Kidney (tissue), 14 donors: ENCODE data around the gene GRIK1. TPM values are rescaled to one million over a fixed set of nuclear protein-coding genes. Genes with fewer than 3 reads are reported as not detected.

Experiments used
- DNase-seq, 5 donors: peaks; one replicate each; pipeline ENCODE4 v3.0.0-alpha.2; 2013 to 2020
- FAIRE-seq: peaks from 2 replicates; lab custom pipeline; 2012; peaks lifted over from hg19 to GRCh38; lab: Jason Lieb, UNC
- H3K27ac ChIP-seq, 2 donors: one replicate each; pipeline ENCODE4 v1.7.0; 2013; ENCODE audit warnings: low read depth in 2 of 2, low read length in 2 of 2, inconsistent platforms in 1 of 2
- H3K27me3 ChIP-seq: one replicate; pipeline ENCODE4 v1.7.1; 2013; ENCODE audit warnings: low read length, inconsistent platforms; ENCODE audit not compliant: control insufficient read depth, insufficient read depth
- H3K36me3 ChIP-seq, 3 donors: one replicate each; pipeline versions ENCODE4 v1.7.0 to v1.7.1; 2013; ENCODE audit warnings: low read length in 3 of 3, control low read depth in 1 of 3, inconsistent platforms in 1 of 3; ENCODE audit not compliant: insufficient read depth in 3 of 3, control insufficient read depth in 2 of 3
- H3K4me1 ChIP-seq, 3 donors: one replicate each; pipeline versions ENCODE4 v1.7.0 to v1.7.1; 2013; ENCODE audit warnings: low read length in 3 of 3, inconsistent platforms in 1 of 3, low read depth in 1 of 3; ENCODE audit not compliant: control insufficient read depth in 2 of 3, insufficient read depth in 2 of 3
- H3K4me3 ChIP-seq, 3 donors: one replicate each; pipeline versions ENCODE4 v1.7.0 to v1.8.1; 2013; ENCODE audit warnings: low read length in 3 of 3, control low read depth in 1 of 3, inconsistent platforms in 1 of 3
- H3K9ac ChIP-seq, 3 donors: one replicate each; pipeline versions ENCODE4 v1.7.0 to v1.7.1; 2013; ENCODE audit warnings: low read length in 3 of 3, control low read depth in 1 of 3, inconsistent platforms in 1 of 3
- H3K9me3 ChIP-seq, 3 donors: one replicate each; pipeline versions ENCODE4 v1.7.0 to v1.7.1; 2013; ENCODE audit warnings: low read length in 3 of 3, control low read depth in 1 of 3, inconsistent platforms in 1 of 3; ENCODE audit not compliant: control insufficient read depth in 2 of 3, insufficient read depth in 1 of 3
- CTCF ChIP-seq: IDR thresholded peaks from 3 replicates; pipeline ENCODE4 v1.5.1; 2012; ENCODE audit warnings: mild to moderate bottlenecking, moderate library complexity, borderline replicate concordance; ENCODE audit not compliant: insufficient read depth; ENCODE audit errors: extremely low read depth
- intact Hi-C: fragments of 100-400 bp; cut with DNase I; formaldehyde crosslinking; loops from one replicate; pipeline ENCODE4 v1.11.1; 2022
- polyA plus RNA-seq: library from polyadenylated mRNA; stranded (reverse); fragments of 350-450 nt; fragmentation: Illumina TruSeq; extraction: RNeasy Lipid Tissue Mini Kit (QIAGEN cat#74804); gene quantifications from one replicate; pipeline ENCODE4 v1.2.3, GENCODE V29; 2014; ENCODE audit warnings: low read depth, low replicate concordance; ENCODE audit not compliant: insufficient read depth
- total RNA-seq: library from RNA; stranded (reverse); fragmentation: NEBNext Ultra II Directional; extraction: Animal tissue kit (Norgen Biotek cat#: 25700); gene quantifications from one replicate; pipeline ENCODE4 v1.2.1, GENCODE V29; 2021
- donor health status: control.
- donor health status: control.
- donor health status: control.
- donor health status: control.
- donor health status: control.
- donor health status: DM: yes; HTN: yes; CAD: no.
- donor health status: Normal renal cell carcinoma (clear cell type).

The GRIK1 gene
- total and polyA plus RNA-seq, 2 donors from 2014 or later, result not detected

DNA sequence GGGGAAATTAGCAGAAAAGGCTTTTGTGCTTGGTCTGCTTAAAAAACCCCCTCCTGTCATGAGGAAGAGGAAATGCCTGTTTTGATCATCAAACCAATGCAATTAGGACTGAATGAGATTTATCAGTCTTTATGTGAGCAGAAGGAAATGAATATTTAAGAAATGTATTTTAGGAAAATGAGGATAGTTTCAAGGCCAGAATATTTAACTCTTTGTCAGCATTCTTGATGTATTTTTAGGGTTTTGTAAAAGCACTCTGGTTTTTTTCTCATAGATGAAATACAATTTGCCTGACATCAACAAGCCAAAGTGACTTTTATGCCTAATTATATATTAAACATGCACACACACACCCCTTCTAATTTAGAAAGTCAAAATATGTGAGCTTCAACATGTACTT, 213.8 kb downstream of the GRIK1 start:
- DNase-seq (no peak), FAIRE-seq (no peak)
- Histone ChIP-seq H3K27me3 (no peaks in the 10 kb centered on the region), H3K4me1 (no peaks in the 10 kb centered on the region), H3K4me3 (no peak overlapping the region), H3K9ac (no peak overlapping the region), H3K27ac (no peak overlapping the region), H3K9me3 (peaks cover 0 to 2% (median 0%) of the 10 kb centered on the region in 3 donors), H3K36me3 (no peaks in the 10 kb centered on the region)
- no peak for TF ChIP-seq CTCF
- intact Hi-C loops, result no loop called here

- TF ChIP-seq CTCF, result no peak
- no peaks in the 10 kb centered on the region for H3K36me3 ChIP-seq
- no peaks in the 10 kb centered on the region for H3K27me3 ChIP-seq
- no peaks in the 10 kb centered on the region for H3K4me1 ChIP-seq
- no peak overlapping the region for H3K9ac ChIP-seq
- no peak overlapping the region for H3K4me3 ChIP-seq
- no peak for DNase-seq
- H3K27ac ChIP-seq, result no peak overlapping the region
- intact Hi-C loops, result no loop called here
- no peaks in the 10 kb centered on the region for H3K9me3 ChIP-seq
- no peak for FAIRE-seq
Measured at GRCh38 chr21:29725025-29725736, 214.6 kb downstream of the GRIK1 start.

DNA sequence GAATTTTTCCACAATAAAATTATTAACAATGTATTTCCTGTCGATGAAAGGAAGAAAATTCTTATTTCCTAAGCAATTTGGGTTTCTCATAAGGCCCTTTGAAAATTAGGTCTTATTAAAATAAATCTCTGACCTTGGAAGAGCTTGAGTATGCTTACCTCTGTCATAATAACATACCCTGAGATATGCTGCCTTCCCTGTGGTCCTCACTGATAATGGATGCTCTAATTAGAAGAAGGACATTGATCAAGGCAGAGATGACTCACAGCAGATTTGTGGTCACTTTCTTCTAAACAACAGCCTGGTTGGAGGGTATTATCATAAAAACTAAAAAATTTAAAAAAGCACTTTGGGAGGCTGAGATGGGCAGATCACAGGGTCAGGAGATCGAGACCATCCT, 217.8 kb downstream of the GRIK1 start:
- H3K4me1 ChIP-seq, result no peaks in the 10 kb centered on the region
- intact Hi-C loops, result no loop called here
- no peak overlapping the region for H3K4me3 ChIP-seq
- H3K9ac ChIP-seq, result no peak overlapping the region
- no peak overlapping the region for H3K27ac ChIP-seq
- no peaks in the 10 kb centered on the region for H3K27me3 ChIP-seq
- H3K9me3 ChIP-seq, result no peaks in the 10 kb centered on the region
- TF ChIP-seq CTCF, result no peak
- no peak for DNase-seq
- FAIRE-seq, result no peak
- H3K36me3 ChIP-seq, result no peaks in the 10 kb centered on the region

GRCh38 chr21:29721221-29721620, 218.6 kb downstream of the GRIK1 start:
- intact Hi-C loops, result no loop called here
- Histone ChIP-seq H3K4me1 (no peaks in the 10 kb centered on the region), H3K9ac (no peak overlapping the region), H3K27me3 (no peaks in the 10 kb centered on the region), H3K4me3 (no peak overlapping the region), H3K9me3 (no peaks in the 10 kb centered on the region), H3K36me3 (no peaks in the 10 kb centered on the region), H3K27ac (no peak overlapping the region)
- FAIRE-seq (no peak), DNase-seq (no peak)
- TF ChIP-seq CTCF, result no peak
